Stimulated activated CD4-positive, alpha-beta T cell treated with anti-CD3 and anti-CD28 coated beads, Interleukin-15, amount 100 ng/mL, for 24 hours (primary cell): ENCODE data around the gene NFATC3.
A peak's percentile ranks its signal among the peaks of the same experiment; 100 is the strongest.

Source experiments
- DNase-seq: peaks from one replicate; pipeline ENCODE4 v3.0.0-alpha.2; 2020

The NFATC3 gene

GRCh38 chr16:68190736-68191510 lies 105.8 kb downstream of the NFATC3 start:
- no peak for DNase-seq

DNA sequence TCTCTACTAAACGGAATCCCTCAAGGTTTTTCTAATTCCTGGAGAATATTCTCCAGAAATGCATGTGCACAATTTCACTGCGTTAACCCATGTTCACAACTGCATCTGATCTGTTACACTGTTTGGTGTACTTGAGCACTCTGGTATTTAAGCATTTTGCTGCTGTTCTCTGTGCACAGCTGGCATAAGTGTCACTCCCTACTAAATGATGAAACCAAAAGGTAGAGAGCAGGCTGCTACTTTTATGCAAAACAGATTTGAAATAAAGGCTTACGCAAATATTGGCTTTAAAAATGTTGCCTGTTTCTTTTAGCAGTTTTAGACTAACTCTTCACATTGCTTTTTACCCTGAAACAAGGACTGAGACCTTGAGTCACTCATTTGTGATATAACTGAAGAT lies 109.1 kb downstream of the NFATC3 start:
- DNase-seq, result no peak

DNA sequence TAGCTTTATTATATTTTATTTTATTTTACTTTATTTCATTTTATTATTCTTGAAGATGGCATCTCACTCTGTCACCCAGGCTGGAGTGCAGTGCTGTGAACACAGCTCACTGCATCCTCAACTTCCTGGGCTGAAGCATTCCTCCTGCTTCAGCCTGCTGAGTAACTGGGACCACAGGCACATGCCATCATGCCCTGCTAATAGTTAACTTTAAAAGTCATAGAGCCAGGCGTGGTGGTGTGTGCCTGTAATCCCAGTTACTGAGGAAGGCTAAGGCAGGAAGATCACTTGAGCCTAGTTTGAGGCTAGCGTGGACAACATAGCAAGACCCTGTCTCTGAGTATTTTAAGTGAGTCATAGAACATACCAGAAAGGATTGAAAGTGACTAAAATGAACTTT lies 112.1 kb downstream of the NFATC3 start:
- no peak for DNase-seq

DNA sequence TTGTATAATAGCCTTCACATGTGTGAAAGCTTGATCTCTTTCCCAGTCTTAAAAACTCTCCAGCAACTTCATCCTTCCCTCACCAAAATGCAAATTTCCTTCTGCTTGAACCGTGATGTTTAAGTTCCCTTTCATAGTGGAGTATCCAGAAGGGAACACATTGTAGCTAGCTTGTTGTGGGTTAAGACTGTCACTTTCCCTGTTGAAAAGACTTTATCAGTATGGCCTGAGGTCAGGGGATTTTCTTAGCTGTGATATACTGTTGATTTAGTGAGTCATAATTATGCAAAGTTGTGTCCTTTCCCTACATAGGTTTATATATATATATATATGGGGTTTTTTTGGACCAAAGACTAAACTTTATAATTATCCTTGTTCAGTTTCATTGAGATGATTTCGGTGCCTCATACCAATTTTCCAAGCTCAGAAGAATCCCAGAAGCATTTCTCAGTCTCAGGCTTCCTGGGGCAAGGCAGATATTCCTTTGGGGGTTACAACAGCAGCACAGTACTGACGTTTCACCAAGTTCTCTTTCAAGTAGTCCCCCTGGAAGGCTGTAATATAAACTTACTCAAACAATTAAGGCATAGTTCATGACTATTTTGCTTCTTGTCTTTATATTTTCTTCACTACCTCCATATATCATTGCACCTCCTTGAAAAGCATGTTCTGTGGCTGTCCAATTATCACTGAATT lies 115.1 kb downstream of the NFATC3 start:
- DNase-seq, result no peak

DNA sequence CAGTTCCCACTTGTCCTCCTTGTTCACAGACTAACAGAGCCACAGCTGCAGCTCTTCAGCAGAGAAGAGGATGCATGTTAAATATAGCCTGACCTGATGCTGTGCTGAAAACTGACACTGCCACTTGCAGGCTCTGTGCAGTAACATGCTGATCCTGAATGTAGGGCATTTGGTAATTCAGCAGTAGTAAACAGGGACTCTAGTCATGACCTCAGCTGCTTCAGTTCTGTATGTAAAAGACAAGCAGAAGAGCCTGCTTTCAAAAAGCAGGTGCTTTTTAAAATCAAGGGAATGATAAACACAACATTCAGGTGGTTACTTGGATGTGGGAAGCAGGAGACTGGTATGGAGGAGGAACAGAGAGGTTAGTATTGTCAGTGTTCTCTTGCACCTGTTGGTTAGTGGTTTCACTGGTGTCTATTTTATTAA lies 116.9 kb downstream of the NFATC3 start:
- DNase-seq, result no peak

DNA sequence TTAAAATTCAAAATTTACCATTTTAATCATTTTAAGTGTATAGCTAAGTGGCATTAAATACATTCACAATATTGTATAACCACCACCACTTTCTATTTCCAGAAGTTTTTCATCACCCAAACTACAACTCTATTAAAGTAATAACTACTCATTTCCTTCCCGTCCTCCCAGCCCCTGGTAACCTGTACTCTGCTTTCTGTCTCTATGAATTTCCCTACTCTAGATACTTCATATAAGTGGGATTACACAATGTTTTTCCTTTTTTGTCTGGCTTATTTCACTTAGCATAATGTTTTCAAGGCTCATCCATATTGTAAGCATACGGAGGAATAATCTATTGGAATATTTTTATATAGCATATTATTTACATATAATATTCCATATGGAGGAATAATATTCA lies 121.1 kb downstream of the NFATC3 start:
- no peak for DNase-seq

- DNase-seq, result no peak
These were observed 129.6 kb downstream of the NFATC3 start for GRCh38 chr16:68214726-68215125.

- DNase-seq, result no peak
These were observed 130.1 kb downstream of the NFATC3 start for GRCh38 chr16:68215302-68215701.

GRCh38 chr16:68216240-68216639 lies 131.1 kb downstream of the NFATC3 start:
- DNase-seq, result no peak

DNA sequence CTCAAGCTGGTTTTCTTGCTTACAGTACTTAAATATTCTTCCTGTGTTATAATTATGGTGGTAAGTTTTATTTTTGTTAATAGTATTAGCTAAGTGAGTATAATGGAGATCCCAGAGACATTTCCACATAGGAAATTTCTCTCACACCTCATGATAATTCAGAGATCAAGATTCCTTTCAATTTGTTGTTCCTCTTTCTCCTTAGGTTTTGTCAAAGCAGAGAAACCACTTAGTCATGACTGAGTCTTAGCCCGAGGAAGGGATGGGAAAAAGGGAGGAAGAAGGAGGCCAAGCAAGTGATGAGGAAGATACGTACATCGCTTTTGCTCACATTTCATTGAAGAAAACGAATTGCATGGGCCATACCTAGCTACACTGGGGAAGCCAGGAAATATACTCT lies 132.3 kb downstream of the NFATC3 start:
- no peak for DNase-seq

DNA sequence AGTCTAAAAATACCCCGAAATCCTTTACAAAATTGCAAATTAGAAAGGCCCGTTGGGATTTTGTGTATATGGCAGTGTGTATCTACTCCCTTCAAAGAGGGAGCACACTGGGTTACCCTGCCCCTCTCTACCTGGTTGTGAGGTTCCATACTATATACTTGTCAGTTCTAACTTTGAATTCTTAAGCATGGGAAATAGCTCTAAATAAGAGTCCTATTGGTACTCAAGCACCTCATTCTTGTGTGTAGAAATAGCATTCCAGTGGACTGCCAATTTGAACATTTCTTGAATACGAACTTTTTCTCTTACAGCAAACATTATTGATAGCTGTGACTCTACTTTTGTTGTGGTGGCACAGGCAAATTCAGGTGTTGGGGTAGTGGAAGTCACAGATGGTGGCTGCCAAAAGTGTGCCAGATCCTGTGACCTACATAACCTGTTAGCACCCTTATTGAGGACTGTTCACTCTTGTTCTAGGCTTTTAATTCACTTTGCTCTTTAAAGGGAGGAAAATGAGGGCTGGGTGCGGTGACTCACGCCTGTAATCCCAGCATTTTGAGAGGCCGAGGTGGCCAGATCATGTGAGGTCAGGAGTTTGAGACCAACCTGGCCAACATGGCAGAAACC lies 134.7 kb downstream of the NFATC3 start:
- no peak for DNase-seq

- no peak for DNase-seq
These were observed 137.9 kb downstream of the NFATC3 start for GRCh38 chr16:68223072-68223471.

GRCh38 chr16:68226116-68226515 lies 140.9 kb downstream of the NFATC3 start:
- DNase-seq, result no peak

DNA sequence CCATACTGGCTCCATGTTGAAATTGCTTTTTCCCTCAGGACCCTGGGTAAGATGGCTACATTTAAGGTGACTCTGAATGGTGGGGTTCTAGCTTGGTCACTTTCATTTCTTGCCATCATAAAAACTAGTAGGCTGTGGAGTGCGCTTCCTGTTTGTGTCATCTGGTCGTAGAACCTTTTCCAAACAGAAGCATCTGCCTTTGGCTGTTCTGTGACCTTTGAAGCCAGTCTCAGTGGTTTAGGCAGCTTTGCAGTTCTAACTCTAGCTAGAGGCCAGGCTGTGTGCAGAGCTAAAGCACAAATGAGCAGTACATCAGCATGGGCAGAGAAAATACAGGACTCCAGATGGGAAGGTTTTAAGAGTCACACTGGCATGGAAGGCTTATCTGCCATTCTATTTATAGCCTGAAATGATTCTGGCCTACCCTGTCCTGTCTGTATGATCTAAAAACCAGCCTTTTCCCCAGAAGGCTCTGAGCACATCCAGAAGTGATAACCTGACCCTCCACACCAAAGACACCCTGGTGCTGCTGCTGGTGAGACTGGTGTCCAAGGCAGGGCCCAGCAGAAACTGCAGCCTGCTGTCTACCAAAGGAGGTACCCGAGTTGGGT lies 142.1 kb downstream of the NFATC3 start:
- DNase-seq, result peak; percentile 29

- no peak for DNase-seq
These were observed 142.8 kb downstream of the NFATC3 start for GRCh38 chr16:68227850-68228553.

GRCh38 chr16:68228652-68229051 lies 143.5 kb downstream of the NFATC3 start:
- no peak for DNase-seq

DNA sequence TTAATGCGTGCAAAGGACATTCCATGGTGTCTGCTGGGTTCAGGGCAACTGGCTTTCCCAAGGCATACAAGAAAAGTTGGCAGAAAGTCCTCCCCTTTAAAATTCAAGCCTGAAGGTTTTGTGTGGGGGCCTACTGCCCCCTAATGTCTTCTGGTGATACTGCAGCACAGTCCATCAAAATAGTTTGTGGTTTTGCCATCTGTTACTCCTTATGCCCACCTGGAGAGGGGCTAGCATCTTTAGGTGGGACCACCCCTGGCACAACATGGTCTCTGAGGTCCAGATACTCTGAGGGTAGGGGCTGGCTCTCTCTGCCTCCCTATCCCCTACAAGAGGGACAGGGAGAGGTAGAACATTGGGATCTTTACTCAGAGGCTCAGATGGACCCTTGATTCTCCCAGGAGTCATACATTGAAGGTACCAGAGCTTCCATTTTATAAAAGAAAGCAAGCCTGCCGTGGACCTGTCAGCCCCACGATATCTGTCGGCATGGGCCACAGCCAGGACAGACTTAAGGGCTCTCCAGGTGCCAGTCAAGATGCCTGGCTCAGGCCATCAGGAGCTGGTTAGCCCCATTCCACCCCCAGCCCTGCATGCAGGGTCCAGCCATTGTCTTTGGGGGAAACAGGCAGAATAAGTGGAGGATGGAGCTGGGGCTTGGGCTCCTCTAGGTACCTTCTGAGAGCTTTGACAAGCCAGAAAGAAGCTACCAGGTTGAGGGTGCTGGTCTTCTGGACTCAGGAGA lies 144.4 kb downstream of the NFATC3 start:
- peak; percentile 43 for DNase-seq

DNA sequence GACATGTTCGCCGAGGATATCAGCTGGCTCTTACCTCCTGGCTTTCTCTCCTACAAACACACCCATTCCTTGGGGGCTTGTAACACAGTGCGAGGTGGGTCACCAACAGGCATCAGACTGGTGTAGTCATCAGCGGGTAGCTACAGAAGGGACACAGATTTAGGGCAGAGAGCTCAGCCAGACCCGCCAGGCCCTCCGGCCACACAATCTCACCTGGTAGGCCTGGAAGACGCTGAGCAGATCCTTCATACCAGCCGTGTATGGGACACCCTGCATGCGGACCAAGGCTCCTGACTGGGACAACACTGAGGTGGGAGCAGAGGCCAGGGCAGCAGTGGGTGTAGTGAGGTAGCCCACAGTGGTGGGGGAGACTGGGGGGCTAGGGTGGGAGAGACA lies 145.0 kb downstream of the NFATC3 start:
- DNase-seq, result no peak

GRCh38 chr16:68230956-68231355 lies 145.8 kb downstream of the NFATC3 start:
- DNase-seq, result no peak

DNA sequence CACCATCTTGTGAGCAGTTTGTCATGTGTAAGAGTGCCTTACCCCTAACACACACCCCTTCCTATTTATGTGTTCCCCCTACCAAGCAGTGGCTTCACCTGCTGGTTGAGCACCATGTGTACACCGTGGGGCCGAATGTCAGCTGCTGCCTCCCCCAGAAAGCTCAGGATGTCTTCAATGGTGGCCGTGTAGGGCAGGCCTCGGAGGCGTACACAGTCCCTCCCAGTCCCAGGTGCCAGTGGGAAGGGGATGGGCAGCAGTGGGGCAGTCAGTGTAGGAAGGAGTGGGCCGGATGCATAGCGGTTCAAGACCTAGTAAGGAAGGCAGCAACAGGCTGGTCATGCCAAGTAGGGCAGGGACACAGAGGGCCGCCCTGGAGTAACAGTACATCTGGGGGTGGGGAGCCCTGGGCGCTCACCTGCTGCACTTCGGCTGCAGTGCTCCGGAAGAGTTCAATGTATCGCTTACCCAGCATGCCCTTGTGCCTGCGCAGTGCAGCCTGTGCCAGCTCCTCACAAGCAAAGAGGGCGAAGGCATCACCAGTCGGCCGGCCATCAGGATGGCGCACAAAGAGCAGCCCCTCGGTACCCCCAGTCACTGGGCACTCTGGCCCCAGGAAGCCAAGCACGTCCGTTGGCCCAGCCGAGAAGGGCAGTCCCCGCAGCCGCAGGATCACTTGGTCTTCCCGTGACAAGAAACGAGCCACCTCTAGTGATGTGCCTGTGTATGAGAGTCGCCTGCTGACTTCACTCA lies 146.4 kb downstream of the NFATC3 start:
- no peak for DNase-seq

DNA sequence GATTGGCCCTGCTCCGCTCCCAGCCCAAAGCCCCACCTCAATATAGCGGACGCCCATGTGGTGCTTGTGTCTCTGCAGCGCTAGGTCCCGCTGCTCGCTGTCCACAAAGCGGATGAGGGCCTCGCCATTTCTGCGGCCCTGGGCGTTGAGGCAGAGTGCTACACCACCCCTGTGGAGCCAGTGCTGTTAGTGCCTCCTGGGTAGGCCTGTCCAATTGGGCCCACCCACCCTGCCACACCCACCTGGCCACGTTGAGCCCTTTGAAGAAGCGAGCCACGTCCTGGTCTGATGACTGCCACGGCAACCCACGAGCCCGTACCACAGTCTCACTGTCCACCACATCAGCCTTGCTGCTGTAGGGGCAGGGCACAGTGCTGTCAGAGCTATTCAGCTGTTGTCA lies 147.2 kb downstream of the NFATC3 start:
- no peak for DNase-seq
